NCI-H1436 treated with DMSO at 0.1 percent for 48 hours (cell line): ENCODE measurements around the gene CYP4F3.
"Not testable (repeated sequence)": the region's sequence is repeated elsewhere in the genome, so short reads cannot be mapped to it uniquely, and the experiment has no call there.

Experiments used
- DNase-seq: peaks from one replicate; lab custom pipeline; 2025; lab: John Stamatoyannopoulos, UW

Gene CYP4F3, protein sequence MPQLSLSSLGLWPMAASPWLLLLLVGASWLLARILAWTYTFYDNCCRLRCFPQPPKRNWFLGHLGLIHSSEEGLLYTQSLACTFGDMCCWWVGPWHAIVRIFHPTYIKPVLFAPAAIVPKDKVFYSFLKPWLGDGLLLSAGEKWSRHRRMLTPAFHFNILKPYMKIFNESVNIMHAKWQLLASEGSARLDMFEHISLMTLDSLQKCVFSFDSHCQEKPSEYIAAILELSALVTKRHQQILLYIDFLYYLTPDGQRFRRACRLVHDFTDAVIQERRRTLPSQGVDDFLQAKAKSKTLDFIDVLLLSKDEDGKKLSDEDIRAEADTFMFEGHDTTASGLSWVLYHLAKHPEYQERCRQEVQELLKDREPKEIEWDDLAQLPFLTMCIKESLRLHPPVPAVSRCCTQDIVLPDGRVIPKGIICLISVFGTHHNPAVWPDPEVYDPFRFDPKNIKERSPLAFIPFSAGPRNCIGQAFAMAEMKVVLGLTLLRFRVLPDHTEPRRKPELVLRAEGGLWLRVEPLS

DNA sequence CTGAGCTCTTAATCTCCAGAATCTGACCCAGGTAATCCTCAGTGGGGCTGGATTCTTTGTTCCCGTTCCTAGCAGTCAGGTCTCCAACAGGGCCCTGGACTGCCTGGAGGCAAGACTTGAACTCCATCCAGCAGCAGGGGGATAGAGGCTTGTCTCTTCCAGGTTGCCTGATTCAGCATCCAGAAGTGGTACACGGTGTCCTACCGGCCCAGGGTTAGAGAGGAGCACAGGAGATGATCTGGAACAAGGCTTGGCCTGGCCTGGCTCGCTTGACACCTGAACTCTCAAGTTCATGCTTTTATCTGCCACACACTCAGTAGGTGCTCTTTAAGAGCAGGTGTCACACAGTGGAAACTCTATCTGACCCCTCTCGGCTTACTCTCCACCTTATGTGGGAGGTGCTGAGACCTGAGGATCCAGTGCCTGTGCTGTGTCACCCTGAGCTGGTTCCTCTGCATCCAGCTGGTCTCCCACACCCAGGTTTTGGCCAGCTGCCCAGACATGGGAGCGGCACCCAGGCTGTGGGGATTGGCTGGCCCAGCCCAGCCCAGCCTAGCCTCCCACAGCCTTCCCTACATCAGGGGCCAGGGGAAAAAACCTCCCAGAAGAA lies at the start of gene CYP4F3:
Gene CYP4F3, plus strand, starts transcription at position 604 of the 610 bp plus-strand sequence. CDS start 519 bp downstream, outside the sequence.
- no peak for DNase-seq

DNA sequence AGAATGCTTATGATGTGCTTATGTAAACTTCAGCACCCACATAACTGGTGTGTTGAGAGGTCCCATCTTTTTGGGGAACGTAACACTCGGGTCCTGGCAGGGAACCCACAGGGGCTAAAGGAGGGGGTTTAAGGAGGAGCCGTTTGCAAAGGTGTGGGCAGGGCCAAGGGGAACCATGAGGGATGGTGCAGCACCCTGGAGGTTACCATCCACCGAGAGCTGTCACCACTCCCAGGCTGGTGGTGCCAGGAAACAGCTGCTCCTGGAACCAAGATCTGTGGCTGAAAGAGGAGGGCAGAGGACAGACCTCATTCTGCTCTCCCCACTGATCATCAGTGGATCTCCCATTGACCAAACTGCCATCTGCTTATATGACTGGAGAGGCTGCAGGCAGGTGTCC lies 48.9 kb upstream of the CYP4F3 start:
- DNase-seq, result no peak

DNA sequence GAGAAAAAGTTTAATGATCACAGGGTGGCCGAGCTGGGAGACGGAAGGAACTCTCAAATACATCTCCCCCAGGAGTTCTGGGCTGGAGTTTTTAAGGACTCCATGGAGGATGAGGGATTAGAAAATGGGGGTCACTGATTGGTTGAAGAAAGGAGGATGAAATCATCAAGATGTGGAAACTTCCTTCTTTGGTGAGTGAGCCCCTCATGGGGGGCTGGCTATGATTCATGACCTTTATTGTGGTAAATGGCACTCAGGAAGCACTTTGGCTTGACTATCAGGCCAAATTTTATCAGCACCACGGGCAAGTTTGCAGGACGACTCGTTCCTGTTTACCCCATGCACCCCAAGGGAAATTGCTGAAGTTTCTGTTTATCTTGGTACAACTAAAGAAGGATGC lies 48.2 kb upstream of the CYP4F3 start:
- DNase-seq, result not testable (repeated sequence)

DNA sequence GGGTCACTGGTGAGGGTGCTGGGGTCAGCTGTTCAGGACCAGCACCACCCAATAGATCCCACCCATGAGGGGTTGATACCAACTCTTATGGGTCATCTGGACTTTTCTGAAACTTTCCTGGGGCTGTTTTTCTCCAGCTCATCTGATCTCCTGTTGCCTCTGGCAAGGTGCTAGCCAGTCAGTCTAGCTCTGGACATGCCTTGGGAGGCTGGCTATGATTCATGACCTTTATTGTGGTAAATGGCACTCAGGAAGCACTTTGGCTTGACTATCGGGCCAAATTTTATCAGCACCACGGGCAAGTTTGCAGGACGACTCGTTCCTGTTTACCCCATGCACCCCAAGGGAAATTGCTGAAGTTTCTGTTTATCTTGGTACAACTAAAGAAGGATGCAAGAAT lies 46.9 kb upstream of the CYP4F3 start:
- not testable (repeated sequence) for DNase-seq

DNA sequence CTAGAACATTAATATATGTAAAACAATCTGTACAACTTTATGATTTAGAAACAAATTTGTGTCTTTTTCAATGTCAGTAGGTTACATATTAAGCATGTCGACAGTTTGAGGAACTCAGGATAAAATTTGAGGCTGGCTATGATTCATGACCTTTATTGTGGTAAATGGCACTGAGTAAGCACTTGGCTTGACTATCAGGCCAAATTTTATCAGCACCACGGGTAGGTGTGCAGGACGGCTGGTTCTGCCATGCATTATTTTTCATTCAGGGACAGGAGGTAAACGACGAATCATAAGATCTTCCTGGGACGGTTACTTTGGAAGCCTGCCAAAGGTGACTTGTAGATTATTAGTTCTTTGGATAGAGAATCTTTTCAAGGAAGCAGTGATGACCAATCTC lies 45.6 kb upstream of the CYP4F3 start:
- DNase-seq, result no peak

DNA sequence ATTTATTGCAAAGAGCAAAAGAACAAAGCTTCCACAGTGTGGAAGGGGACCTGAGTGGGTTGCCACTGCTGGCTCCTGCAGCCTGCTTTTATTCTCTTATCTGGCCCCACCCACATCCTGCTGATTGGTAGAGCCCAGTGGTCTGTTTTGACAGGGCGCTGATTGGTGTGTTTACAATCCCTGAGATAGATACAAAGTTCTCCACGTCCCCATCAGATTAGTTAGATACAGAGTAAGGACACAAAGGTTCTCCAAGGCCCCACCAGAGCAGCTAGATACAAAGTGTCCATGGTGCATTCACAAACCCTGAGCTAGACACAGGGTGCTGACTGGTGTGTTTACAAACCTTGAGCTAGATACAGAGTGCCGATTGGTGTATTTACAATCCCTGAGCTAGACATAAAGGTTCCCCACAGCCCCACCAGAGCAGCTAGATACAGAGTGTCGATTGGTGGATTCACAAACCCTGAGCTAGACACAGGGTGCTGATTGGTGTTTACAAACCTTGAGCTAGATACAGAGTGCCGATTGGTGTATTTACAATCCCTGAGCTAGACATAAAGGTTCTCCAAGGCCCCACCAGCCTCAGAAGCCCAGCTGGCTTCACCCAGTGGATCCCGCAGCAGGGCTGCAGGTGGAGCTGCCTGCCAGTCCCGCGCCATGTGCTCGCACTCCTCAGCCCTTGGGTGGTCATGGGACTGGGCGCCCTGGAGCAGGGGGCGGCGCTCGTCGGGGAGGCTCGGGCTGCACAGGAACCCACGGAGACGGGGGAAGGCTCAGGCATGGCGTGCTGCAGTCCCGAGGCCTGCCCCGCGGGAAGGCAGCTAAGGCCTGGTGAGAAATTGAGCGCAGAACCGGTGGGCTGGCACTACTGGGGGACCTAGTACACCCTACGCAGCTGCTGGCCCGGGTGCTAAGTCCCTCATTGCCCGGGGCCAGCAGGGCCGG lies 32.4 kb upstream of the CYP4F3 start:
- not testable (repeated sequence) for DNase-seq

DNA sequence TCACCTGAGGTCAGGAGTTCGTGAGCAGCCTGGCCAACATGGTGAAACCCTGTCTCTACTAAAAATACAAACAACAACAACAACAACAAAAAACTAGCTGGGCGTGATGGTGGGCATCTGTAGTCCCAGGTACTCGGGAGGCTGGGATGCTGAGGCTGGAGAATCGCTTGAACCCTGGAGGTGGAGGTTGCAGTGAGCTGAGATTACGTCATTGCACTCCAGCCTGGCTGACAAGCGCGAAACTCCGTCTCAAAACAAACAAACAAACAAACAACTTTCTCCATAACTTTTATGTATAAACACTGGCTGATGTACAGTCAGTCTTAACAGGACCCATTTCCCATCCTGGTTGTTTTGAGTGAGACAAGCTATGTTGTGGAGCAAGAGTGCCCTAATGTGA lies 31.4 kb upstream of the CYP4F3 start:
- no peak for DNase-seq

DNA sequence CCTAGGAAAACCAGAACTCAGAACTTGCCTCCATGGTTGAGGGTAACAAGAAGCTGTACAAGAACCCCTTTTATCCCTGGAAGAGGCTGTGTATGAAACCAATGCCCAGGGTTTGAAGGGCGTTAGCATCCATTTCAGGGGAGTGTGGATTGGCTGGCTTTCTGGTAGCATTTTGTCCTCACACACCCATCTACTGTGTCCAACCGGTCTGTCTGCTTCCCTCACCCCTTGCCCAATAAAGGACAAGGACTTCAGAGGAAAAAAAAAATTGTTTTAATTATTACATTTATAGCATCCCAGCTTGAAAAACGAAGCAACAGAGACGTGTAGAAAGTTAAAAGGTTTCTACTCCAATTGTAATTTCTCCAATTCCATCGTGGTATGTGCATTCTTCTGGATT lies 28.4 kb upstream of the CYP4F3 start:
- no peak for DNase-seq

DNA sequence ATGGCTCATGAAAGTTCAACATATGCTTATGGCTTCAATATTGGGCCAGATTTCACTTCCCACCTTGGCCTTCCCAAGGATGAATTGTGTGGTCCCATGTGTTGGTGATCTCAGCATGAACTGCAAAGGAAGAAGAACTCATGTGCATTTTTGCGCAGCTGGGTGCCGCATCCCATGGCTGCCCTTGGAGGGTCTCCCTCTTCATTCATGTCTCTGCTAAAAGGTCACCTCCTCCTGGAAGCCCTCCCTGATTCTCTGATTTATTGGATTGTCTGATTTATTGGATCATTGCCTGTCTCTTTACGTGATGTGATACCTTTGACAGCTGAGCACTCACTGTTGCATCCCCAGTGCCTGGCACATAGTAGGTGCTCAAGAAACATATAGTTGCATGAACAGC lies 27.4 kb upstream of the CYP4F3 start:
- DNase-seq, result no peak

DNA sequence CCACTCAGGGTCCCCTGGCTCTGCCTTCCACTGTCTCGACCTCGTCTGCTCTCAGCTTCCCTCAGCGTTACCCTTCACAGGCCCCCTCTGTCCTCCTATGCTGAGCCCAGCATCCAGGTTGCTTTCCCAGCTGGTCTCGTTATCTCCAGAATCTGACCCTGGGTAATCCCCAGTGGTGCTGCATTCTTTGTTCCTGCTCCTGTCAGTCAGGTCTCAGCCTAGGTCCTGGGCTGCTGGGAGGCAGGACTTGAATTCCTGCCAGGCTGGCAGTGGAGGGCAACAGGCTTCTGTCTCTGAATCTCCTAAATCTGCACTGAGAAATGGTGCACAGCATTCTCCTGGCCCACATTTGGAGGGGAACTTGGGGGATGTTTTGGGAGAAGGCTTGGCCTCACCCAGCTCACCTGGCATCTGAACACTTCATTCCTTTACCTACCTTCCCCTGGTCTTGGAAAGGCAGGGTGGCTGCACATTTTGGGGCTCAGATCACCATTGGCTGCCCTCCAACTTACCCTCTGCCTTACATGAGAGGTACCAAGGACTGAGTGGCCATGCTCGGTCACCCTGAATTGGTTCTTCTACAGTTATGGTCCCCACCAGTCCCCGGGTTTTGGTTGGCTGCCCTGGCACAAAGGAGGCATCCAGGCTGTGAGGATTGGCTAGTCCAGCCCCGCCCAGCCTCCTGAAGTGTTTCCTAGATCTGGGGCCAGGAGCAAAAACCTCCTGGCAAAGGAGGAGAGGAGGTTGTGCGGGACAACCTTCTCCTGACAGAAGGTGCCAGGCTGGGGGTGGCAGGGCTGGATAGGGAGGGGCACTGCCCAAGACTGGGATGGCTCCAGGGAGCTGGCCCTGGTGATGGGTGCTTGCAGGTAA lies 26.0 kb upstream of the CYP4F3 start, which contains the start of gene CYP4F8:
Gene CYP4F8, plus strand, starts transcription at position 712 of the 873 bp plus-strand sequence. CDS start 399 bp downstream, outside the sequence.
- DNase-seq, result no peak

DNA sequence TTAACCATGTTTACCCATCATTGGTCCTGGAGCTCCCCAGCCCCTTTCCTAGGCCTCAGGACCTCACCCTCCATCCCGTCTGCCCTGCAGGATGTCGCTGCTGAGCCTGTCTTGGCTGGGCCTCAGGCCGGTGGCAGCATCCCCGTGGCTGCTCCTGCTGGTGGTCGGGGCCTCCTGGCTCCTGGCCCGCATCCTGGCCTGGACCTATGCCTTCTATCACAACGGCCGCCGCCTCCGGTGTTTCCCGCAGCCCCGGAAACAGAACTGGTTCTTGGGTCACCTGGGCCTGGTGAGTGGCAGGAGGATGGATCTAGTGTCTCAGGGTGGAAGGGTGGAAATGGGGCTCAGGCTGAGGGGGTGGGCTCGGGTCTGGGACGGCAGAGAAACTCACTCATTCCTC lies 25.2 kb upstream of the CYP4F3 start:
- DNase-seq, result no peak

DNA sequence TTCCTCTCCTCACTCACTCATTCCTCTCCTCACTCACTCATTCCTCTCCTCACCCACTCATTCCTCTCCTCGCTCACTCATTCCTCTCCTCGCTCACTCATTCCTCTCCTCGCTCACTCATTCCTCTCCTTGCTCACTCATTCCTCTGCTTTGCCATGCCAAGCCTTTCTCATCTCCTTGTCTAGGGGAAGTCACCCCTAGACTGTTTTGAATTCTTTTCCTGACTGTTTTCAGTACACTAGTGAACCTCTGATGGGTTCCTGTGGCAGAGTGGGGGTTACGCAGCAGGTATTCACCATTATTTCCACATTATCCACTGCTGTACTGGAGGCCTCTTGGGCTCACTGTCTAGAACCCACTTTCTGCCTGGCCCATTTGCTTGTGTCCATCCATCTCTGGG lies 24.5 kb upstream of the CYP4F3 start:
- no peak for DNase-seq

DNA sequence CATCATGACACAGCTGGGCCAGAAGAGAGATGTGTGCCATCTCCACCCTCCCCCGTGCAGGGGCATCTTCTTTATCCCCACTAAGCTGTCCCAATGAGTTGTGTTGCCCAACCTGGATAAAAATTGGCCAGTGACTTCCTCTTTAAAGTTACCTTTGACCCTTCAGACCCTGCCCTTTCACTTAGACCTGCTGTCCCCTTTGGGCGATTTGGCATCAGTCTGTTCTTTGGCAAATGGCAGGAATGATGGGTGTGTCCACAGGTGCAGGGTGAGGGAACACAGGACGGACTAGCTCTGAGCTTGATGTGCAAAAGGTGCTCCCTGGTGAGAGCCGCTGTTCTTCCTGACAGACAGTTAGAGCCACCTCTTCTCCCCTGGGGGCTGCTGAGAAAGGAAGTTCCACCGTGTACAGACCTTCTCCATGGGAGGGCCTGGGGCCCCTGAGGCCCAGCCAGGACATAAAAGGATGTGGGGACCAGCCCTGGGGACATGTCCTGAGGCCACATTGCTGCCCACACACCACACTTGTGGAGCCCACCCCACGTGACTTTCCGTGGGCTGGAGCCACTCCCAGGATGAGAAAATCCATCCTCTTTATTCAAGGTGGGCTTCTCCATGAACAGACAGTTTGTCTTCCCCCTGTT lies 23.9 kb upstream of the CYP4F3 start:
- no peak for DNase-seq

DNA sequence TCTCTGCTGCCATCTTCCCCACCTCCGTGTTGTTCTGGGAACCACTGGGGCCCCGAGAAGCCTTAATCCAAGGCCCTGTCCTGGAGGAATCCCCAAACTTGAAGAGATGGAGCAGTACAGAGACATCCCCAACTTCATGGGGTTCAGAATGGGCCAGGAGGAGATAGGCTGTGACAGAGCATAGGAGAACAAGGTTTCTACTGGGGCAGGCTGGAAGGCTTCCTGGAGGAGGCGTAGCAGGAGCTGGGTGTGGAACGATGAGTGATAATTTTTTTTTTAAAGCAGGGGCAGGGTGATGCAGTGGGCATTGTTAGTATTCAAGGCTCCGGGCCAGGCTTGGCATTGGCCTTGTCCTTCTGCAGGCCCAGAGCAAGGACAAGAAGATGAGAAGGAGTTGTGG lies 22.4 kb upstream of the CYP4F3 start:
- no peak for DNase-seq

DNA sequence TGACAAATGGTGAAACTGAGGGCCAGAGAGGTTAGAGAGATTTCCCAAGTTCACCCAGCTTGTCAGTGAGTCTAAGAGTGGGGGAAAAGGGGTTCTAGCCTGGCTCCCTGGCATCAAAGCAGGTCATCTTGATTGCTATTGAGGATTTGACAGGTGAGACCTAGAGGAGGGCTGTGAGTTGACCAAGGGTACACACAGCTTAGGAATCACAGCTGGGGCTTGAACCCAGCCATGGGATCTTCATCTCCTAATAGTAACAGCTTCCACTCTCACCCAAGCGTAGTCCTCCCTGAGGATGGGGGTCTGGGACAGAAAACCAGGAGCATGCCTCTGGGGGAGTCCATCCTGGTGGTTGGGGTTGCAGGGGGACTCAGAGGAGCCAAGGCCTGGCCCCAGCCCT lies 18.9 kb upstream of the CYP4F3 start:
- DNase-seq, result no peak

DNA sequence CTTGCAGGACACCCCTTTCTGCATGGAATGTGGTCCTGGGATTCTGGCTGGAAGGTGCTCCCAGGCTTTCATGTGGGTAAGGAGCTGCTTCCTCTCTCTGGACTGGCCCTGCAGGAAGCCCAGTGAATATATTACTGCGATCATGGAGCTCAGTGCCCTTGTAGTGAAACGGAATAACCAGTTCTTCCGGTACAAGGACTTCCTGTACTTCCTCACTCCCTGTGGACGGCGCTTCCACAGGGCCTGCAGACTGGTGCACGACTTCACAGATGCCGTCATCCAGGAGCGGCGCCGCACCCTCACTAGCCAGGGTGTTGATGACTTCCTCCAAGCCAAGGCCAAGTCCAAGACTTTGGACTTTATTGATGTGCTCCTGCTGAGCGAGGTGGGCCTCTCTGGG lies 17.7 kb upstream of the CYP4F3 start:
- DNase-seq, result no peak

DNA sequence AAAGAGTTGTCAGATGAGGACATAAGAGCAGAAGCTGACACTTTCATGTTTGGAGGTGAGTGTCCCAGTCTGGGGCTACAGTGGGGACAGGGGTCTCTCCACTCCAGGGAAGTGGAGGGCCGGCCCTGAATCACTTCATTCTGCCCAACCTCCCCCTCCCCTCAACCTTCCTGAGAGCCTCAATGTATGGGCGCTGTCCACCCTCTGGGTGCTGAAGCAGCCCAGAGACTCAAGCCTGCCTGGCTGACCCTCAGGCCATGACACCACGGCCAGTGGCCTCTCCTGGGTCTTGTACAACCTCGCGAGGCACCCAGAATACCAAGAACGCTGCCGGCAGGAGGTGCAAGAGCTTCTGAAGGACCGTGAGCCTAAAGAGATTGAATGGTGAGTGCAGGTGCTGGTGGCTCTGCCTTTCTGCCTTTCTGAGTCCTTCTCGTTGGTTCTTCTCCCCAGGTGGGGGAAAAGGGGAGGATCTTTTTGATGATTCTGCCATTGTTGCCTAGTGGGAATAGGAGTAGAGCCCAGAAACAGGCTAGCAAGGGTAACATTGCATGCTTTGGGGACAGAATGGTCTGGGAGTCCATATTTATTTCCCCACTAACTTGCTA lies 16.9 kb upstream of the CYP4F3 start:
- no peak for DNase-seq

DNA sequence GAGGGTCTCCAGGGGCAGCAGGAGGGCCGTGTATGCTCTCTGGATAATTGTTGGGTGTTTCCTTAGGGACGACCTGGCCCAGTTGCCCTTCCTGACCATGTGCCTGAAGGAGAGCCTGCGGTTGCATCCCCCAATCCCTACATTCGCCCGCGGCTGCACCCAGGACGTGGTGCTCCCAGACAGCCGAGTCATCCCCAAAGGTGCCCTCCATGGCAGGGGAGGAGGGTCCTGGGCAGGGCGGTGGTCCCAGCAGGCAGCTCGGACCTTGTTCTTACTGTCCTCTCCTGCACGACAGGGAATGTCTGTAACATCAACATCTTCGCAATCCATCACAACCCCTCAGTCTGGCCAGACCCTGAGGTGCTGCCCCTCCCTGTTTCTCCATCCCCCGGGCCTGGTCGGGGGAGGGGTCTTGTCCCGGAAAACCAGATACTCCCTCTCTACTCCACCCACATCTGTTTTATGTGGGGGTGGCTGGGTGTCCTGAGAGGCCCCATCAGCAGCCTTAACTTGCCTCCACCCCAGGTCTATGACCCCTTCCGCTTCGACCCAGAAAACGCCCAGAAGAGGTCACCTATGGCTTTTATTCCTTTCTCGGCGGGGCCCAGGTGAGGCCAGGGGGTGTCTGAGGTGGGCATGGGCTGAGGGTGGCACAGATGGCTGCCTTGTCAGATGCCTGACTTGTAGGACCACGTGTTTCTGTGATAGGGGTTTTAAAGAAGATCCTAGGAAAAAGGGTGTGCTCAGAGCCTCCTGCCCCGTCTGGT lies 12.3 kb upstream of the CYP4F3 start:
- DNase-seq, result no peak
